K562 treated with DMSO at 1 percent for 24 hours (cell line): ENCODE data around the gene RNF208. TPM values are rescaled to one million over a fixed set of nuclear protein-coding genes. Genes with fewer than 3 reads are reported as not detected.

Experiments
- total RNA-seq: library from RNA; unstranded; fragments of 300-600 nt; gene quantifications from 2 replicates; pipeline ENCODE4 v1.2.3, GENCODE V29; 2022; ENCODE audit warnings: low read depth; ENCODE audit not compliant: insufficient read depth

Gene RNF208, protein sequence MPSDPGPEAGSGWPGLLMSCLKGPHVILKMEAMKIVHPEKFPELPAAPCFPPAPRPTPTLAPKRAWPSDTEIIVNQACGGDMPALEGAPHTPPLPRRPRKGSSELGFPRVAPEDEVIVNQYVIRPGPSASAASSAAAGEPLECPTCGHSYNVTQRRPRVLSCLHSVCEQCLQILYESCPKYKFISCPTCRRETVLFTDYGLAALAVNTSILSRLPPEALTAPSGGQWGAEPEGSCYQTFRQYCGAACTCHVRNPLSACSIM
- total RNA-seq, result 6.9 and 7.0 TPM in 2 replicates

DNA sequence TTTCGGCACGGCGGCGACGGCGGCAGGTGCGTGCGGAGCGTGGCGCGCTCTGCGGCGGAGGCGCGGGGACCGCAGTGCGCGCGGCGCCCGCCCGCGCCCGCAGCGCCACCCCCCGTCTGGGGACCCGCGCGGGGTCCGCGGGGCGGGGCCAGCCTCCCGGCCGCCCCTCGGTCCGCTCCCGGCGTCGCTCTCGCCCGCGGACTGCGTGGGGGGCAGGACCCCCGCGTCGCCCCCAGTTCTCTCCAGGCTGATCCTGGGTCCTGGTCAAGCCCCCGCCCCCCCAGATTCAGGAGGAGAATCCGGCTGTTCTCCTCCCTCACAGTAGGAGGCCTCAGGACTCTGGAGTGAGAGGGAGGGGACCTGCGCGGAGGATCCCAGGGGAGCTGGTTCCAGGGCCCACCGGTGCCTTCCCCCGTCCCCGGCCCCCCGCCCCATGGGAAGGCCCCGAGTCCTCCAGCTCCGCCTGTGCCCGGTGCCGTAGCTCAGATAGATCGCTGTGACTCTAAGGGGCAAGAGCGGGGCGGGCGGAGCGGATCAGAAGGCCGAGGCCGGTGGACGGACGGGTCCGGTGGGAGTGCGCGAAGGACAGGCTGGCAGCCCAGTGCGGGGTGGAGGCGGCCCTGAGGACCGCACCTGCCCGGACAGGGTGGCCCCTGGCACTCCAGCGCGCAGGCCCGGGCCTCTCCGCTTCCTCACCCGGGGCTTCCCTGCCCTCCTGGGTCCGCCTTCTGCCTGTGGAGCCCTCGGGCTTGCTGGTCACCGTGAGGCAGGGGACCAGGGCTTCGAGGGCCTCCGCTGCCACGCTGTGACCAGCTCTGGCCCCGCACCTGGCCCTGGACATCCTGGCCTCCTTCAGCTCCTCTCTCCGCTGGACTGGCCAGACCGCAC is at the start of gene RNF208:
Gene RNF208 (minus strand): TSS at position 51 of the 888 bp plus-strand sequence. CDS start 1,028 bp downstream, outside the sequence.

DNA sequence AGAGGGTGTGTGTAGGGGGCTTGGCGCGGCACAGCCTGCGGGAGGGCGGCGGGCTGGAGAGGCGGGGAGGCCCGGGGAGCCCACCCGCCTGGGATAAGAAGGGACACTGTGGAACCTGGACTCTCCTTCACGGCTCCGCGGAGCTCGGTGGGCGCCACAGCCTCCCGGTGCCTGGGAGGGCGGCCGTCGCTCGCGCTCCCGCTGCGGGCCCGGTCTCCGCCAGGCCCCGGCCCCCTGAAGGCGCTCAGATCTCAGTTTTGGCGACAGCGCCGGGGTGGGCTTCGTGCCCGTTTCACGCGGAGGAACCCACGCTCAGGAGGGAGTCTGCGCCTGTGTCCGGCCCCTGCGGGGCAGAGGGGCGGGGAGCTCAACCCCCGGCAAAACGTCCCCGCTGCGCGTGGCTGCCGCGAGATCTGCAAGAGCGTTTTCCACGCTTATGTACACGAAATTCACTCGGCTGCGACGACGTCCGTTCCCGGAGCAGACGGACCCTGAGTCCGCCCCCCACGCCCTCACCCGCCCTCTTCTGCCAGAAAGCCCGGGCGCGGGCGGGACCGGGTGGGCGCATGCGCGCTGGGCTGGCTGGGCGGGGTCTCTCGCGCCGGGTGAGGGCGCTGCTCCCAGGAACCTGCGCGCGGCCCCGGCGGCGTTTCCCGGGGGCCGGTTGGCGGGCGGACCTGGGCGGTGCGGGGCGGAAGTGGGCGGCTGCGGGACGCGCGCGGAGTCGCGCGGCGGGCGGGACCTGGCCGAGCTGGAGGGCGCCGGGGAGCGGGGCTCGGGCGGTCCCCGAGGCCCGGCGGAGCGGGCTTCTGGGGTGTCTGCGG is 32.8 kb upstream of the RNF208 start, which contains the start of gene NELFB:
Gene NELFB (plus strand): TSS at position 704 of the 824 bp plus-strand sequence.

DNA sequence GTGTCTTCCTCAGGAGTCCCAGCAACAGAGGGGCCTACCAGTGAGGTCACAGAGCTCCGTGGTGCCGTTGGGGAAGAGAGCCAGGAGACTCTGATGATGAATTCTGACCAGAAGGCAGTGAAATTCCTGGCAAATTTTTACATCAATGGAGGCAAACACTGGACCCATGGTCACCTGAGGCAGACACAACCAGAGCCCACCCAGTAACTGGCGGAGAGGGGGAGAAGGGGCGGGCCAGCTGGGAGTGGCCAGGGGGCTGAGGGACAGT is 29.1 kb upstream of the RNF208 start, which contains the start of gene STPG3:
Gene STPG3 (plus strand): TSS at position 93 of the 268 bp plus-strand sequence. CDS start 1 bp downstream, at position 94.

DNA sequence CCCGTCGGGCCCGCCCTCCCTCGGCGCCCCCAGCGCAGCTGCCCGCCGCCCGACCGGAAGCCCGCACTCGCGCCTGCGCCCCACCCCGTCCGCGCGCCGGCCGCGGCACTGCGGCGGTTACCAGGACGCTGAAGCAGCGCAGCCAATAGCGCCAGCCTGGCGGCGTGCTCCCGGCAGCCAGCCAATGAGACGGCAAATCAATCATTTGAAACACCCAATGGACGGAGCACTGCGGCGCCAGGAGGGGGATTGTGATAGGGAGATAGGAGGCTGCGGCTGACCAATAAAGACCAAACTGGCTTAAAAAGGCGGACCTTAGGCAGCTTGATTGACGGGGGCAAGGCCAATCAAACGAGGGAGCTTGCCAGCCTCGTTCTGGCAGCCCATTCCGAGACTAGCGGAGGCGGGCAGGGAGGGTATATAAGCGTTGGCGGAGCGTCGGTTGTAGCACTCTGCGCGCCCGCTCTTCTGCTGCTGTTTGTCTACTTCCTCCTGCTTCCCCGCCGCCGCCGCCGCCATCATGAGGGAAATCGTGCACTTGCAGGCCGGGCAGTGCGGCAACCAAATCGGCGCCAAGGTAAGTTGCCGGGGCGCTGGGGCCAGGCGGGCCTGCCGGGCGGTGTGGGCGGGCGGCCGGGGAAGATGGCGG is 18.9 kb upstream of the RNF208 start, which contains the start of gene TUBB4B:
Gene TUBB4B (plus strand): TSS at position 447 of the 649 bp plus-strand sequence. CDS start 74 bp downstream, at position 521.

DNA sequence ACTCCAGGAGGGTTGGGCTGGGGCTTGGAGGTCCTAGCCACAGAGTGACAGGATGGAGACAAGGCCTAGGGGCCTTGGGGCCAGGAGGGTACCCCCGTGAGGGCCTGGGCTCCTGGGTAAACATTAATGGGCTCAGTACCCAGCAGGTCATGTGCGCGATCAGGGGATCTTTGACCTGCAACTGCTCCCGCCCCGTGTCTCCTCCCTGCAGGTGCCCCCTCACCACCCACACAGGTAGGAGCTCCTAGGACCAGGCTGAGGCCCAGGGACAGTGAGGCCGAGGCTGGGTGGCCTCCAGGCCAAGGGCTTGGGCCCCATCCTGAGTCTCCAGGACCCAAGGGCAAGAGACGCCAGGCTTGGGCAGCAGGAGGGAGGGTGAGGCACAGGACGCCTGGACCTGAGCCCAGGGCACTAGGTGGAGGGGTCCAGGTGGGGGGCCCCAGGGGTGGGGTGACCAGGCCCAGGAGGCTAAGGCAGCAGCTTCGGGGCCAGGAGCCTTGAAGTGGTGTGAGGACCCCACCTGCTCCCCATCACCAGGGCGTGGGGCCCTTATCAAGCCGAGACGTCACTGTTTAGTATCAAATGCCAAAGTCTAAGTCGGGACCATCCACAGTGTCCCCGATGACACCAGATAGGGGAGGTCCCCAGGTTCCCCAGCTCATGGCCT is 8.8 kb upstream of the RNF208 start, which contains the start of gene SLC34A3:
Gene SLC34A3 (plus strand): TSS at position 197 of the 667 bp plus-strand sequence. CDS start 802 bp downstream, outside the sequence.

DNA sequence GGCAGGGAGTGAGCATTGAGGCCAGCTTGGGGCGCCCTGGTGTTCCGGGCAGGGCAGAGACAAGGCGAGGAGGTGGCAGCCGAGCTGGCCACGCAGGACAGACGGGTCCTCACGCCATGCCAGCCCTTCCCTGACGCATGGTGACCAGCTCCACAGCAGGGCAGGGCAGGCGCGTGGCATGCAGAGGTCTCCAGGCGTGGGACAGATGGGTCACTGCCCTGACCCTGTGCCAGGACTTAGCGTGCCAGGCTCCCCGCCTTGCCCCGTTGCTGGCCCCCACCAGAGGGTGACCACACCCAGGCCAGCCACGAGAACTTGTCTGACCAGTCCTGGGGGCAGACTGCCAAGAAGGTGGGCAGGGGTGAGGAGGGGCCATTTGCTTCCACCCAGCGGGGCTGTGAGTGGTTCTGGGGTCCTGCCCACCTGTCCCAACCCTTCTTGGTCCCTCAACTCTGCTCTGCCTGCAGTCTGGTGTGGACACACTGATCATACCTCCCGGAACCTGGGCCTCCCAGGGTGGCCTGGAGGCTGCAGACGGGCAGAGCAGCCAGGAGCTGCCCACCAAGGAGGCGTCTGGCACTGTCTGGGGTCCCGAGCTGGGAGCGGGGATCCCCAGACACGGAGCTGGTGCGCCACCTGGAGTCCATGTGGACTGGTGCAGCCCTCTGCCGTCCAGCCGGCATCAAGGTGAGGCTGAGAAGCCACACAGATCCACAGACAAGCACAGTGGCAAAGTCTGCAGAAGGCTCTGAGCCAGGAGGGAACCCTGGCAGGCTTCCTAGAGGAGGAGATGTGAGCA is 5.2 kb upstream of the RNF208 start, which contains the start of gene RNF224:
Gene RNF224 (plus strand): TSS at position 449 of the 799 bp plus-strand sequence. CDS start 834 bp downstream, outside the sequence.

DNA sequence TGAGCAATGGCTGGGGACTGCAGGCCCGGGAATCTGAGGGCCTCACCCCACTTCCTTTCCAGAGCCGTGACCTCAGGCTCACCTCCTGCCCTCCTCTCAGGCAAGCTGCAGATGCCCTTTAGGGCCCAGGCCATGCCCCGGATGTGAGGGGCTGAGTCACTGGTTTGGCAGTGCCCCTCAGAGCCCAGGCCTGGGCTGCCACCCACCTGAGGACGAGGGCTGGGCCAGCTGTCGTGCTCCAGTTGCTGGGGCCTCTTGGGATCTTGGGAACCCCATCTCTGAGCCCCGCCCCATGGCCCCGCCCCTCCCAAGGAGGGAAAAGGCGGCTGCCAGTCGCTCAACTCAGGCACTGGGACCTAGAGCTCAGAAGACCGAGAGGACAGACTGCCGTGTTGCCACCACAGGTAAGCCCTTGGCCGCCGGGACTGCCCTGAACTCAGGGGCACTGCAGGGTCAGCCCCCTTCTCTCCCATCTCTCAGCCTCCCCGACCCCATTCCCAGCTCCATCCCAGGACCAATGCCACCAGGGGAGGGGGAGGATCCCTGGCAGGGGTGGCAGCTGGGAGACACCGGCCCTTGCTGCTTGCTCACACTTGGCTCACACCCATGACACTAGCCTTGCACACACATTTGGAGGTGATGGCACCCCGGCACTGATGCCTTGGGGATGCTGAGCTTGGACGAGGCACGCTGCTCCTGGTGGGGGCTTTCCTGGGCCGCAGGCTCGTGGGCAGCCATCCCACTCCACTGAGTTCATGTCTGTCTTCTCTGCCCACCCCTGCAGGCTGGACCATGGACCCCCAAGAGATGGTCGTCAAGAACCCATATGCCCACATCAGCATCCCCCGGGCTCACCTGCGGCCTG is 3.0 kb upstream of the RNF208 start, which contains the start of gene CYSRT1:
Gene CYSRT1 (plus strand): TSS at position 345 of the 865 bp plus-strand sequence. CDS start 448 bp downstream, at position 793.

DNA sequence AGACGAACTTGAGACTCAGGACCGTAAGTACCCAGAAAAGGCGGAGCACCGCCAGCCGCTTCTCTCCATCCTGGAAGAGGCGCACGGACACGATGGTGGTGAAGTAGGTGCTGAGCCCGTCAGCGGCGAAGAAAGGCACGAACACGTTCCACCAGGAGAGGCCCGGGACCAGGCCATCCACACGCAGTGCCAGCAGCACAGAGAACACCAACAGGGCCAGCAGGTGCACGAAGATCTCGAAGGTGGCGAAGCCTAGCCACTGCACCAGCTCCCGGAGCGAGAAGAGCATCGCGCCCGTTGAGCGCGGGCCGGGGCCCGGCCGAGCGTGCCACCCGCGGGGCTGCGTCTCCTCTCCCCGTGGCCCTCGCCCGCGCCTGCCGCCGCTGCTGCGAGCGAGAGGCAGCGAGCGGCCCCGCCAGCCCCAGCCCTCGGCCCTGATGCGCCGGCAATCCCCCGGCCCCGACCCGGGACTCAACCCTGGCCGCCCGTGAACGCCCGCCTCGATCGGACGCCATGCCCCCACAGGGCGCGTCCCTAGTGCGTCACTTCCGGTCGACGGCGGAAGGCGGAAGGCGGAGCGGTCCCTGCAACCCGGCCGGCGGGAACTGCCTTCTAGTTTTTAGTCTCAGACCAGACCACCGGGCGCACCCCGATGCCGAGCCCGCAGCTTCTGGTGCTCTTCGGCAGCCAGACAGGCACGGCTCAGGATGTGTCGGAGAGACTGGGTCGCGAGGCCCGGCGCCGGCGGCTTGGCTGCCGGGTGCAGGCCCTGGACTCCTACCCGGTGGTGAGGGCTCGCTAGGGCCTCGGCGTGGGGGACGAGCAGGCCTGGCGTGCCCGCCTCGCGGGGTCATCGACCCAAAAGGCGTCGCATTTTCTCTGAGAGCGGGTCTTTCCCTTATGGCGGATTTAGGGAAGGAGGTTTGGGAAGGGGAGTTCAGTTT is 16.6 kb downstream of the RNF208 start, which contains the start of the genes NDOR1 and TMEM203:
Gene NDOR1 (plus strand): TSS at position 575 of the 944 bp plus-strand sequence. CDS start 78 bp downstream, at position 653.
Gene TMEM203 (minus strand): TSS at position 523 of the 944 bp plus-strand sequence. CDS start 234 bp downstream, at position 289.

DNA sequence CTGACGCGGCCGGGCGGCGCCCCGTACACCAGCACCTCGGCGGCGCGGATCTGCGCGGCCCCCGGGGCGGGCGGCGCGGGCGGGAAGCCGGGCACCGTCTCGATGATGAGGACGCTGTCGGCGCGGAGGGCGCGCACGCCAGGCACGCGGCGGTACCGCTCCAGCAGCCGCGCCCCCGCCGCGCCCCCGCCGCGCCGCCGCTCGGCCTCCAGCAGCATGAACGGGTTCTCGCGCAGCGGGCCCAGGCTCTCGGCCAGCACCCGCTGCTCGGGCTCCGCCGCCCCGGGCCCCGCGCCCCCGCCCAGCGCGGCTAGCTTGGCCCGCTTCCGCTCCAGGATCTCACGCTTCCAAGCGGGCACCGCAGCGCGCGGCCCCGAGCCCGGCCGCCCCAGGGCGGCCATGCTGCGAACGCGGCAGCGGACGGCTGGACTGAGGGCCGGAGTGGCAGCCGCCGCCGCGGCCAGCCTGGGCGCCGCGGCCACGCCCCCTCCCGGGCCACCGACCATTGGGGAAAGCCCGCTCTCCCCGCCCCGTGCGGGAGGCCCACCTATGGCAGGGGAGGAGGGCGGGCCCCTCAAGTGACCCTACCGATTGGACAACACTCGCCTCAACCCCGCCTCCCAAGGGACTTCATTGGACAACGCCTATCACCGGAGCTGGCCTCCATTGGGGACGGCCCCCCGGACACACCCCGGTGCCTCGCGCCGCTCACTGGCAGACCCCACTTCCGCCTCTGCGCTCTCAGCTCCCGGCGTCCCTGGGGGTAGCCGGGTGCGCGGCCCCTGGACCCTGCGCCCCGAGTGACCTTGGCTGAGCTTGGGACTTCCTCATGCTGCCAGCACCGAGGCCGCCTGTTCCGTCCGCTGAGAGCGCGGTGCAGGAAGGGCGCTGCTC is 21.5 kb downstream of the RNF208 start, which contains the start of gene TPRN:
Gene TPRN (minus strand): TSS at position 431 of the 894 bp plus-strand sequence. CDS start 30 bp downstream, at position 401.

DNA sequence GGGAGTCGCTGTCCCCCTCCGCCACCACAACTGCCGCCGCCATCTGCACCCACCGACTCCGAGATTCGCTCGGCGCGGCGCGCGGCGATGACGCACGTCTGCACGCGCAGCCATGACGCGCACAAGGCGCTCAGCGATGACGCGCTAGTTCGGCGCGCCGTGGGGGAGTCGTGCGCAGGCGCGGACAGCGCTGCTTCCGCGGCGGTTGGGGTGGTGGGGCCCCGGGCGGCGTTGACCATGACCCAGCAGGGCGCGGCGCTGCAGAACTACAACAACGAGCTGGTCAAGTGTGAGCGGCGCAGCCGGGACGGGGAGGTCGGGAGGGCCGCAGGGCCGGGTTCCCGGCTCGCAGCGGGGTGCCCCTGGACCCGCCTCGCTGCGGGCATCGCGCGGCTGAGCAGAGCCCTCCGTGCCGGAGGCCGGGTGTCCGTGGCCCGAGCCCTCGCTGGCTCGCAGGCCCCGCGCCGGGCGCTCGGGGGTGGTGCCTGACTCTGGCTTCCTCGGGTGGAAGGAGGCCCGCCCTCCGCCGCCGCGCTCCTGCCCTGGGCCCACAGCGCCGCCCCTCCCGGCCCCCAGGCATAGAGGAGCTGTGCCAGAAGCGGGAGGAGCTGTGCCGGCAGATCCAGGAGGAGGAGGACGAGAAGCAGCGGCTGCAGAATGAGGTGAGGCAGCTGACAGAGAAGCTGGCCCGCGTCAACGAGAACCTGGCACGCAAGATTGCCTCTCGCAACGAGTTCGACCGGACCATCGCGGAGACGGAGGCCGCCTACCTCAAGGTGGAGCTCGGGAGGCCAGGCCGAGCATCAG is 33.3 kb downstream of the RNF208 start, which contains the start of the genes ANAPC2 and SSNA1:
Gene ANAPC2 (minus strand): TSS at position 71 of the 807 bp plus-strand sequence. CDS start 28 bp downstream, at position 43.
Gene SSNA1 (plus strand): TSS at position 187 of the 807 bp plus-strand sequence. CDS start 51 bp downstream, at position 238.

Other genes starting within 250 kb of the RNF208 start
- 5.6 and 7.3 TPM in 2 replicates for gene PTGDS, start 244.7 kb downstream of the RNF208 start, total RNA-seq
- not detected in 2 replicates for gene LCNL1, start 239.2 kb downstream of the RNF208 start, total RNA-seq
- 82.2 and 86.6 TPM in 2 replicates for gene PAXX, start 229.8 kb downstream of the RNF208 start, total RNA-seq
- 0.64 and 1.7 TPM in 2 replicates for gene CLIC3, start 225.7 kb downstream of the RNF208 start, total RNA-seq
- gene ABCA2, start 194.0 kb downstream of the RNF208 start, total RNA-seq, result 11.0 and 24.1 TPM in 2 replicates
- not detected in 2 replicates for gene FUT7, start 190.2 kb downstream of the RNF208 start, total RNA-seq
- gene NPDC1, start 176.1 kb downstream of the RNF208 start, total RNA-seq, result 0.66 and 1.1 TPM in 2 replicates
- 0.21 TPM in 1 of 2 replicates, not detected in the other for gene ENTPD2, start 168.2 kb downstream of the RNF208 start, total RNA-seq
- gene SAPCD2, start 151.7 kb downstream of the RNF208 start, total RNA-seq, result 36.1 and 38.7 TPM in 2 replicates
- 9.0 and 9.6 TPM in 2 replicates for gene UAP1L1, start 144.7 kb downstream of the RNF208 start, total RNA-seq
- gene MAN1B1, start 135.3 kb downstream of the RNF208 start, total RNA-seq, result 52.5 and 56.8 TPM in 2 replicates
- 187 and 232 TPM in 2 replicates for gene DPP7, start 107.5 kb downstream of the RNF208 start, total RNA-seq
- gene GRIN1, start 83.1 kb downstream of the RNF208 start, total RNA-seq, result 0.12 and 0.78 TPM in 2 replicates
- not detected in 2 replicates for gene LRRC26, start 52.2 kb downstream of the RNF208 start, total RNA-seq
- not detected in 2 replicates for gene TMEM210, start 50.2 kb downstream of the RNF208 start, total RNA-seq
- gene ANAPC2, start 33.7 kb downstream of the RNF208 start, total RNA-seq, result 57.0 and 62.9 TPM in 2 replicates
- 231 and 245 TPM in 2 replicates for gene SSNA1, start 33.6 kb downstream of the RNF208 start, total RNA-seq
- 33.3 and 34.3 TPM in 2 replicates for gene TPRN, start 21.5 kb downstream of the RNF208 start, total RNA-seq
- 70.6 and 73.1 TPM in 2 replicates for gene TMEM203, start 16.6 kb downstream of the RNF208 start, total RNA-seq
- 28.7 and 33.4 TPM in 2 replicates for gene NDOR1, start 16.5 kb downstream of the RNF208 start, total RNA-seq
- gene CYSRT1, start 2.9 kb upstream of the RNF208 start, total RNA-seq, result 1.6 and 1.7 TPM in 2 replicates
- not detected in 2 replicates for gene RNF224, start 5.3 kb upstream of the RNF208 start, total RNA-seq
- not detected in 2 replicates for gene SLC34A3, start 8.7 kb upstream of the RNF208 start, total RNA-seq
- gene TUBB4B, start 19.0 kb upstream of the RNF208 start, total RNA-seq, result 1,217 and 1,249 TPM in 2 replicates
- gene STPG3, start 29.0 kb upstream of the RNF208 start, total RNA-seq, result 0.60 TPM in 1 of 2 replicates, not detected in the other
- gene NELFB, start 33.1 kb upstream of the RNF208 start, total RNA-seq, result 123 TPM in 2 replicates
- gene TOR4A, start 55.5 kb upstream of the RNF208 start, total RNA-seq, result 86.6 and 103 TPM in 2 replicates
- 19.3 and 20.3 TPM in 2 replicates for gene NRARP, start 80.0 kb upstream of the RNF208 start, total RNA-seq
- gene EXD3, start 200.9 kb upstream of the RNF208 start, total RNA-seq, result 12.1 and 16.9 TPM in 2 replicates
- gene NOXA1, start 201.2 kb upstream of the RNF208 start, total RNA-seq, result 1.9 and 2.1 TPM in 2 replicates
- 0.21 TPM in 1 of 2 replicates, not detected in the other for gene ENTPD8, start 219.1 kb upstream of the RNF208 start, total RNA-seq
- gene NSMF, start 237.1 kb upstream of the RNF208 start, total RNA-seq, result 54.0 and 55.9 TPM in 2 replicates